WTC11 (cell line): ENCODE results near the gene ALDH9A1. TPM values are rescaled to one million over a fixed set of nuclear protein-coding genes. Genes with fewer than 3 reads are reported as not detected.
A peak's percentile ranks its signal among the peaks of the same experiment; 100 is the strongest.

Experiments used
- ATF1 ChIP-seq: sonication (generic); formaldehyde crosslinking; IDR thresholded peaks from 2 replicates; pipeline ENCODE4 v1.8.1; 2023; ENCODE audit warnings: mild to moderate bottlenecking, moderate library complexity, missing genetic modification reagents
- E2F4 ChIP-seq: sonication (generic); formaldehyde crosslinking; IDR thresholded peaks from 2 replicates; pipeline ENCODE4 v1.8.1; 2022; ENCODE audit warnings: low read depth, mild to moderate bottlenecking, moderate library complexity, missing genetic modification reagents, borderline replicate concordance
- ELF4 ChIP-seq: sonication (generic); formaldehyde crosslinking; IDR thresholded peaks from 2 replicates; pipeline ENCODE4 v1.8.1; 2022; ENCODE audit warnings: low read depth, mild to moderate bottlenecking, moderate library complexity, missing genetic modification reagents
- ERG ChIP-seq: fragments of 250-450 bp; sonication (Bioruptor Pico); IDR thresholded peaks from 2 replicates; pipeline ENCODE4 v1.8.0; 2021; ENCODE audit warnings: mild to moderate bottlenecking
- FOXJ3 ChIP-seq: sonication (generic); formaldehyde crosslinking; IDR thresholded peaks from 2 replicates; pipeline ENCODE4 v1.9.0; 2021; ENCODE audit warnings: missing genetic modification reagents, mild to moderate bottlenecking, borderline replicate concordance
- IRF1 ChIP-seq: sonication (generic); formaldehyde crosslinking; IDR thresholded peaks from 2 replicates; pipeline ENCODE4 v1.8.0; 2023; ENCODE audit warnings: missing genetic modification reagents
- PRDM15 ChIP-seq: sonication (generic); formaldehyde crosslinking; IDR thresholded peaks from 2 replicates; pipeline ENCODE4 v1.8.0; 2022; ENCODE audit warnings: missing genetic modification reagents
- SP1 ChIP-seq: sonication (generic); formaldehyde crosslinking; conservative IDR thresholded peaks from 2 replicates; pipeline ENCODE4 v1.8.1; 2022; ENCODE audit warnings: missing genetic modification reagents
- TEAD1 ChIP-seq: sonication (generic); formaldehyde crosslinking; IDR thresholded peaks from 2 replicates; pipeline ENCODE4 v1.8.0; 2022; ENCODE audit warnings: mild to moderate bottlenecking, missing genetic modification reagents
- USF2 ChIP-seq: sonication (generic); formaldehyde crosslinking; IDR thresholded peaks from 2 replicates; pipeline ENCODE4 v1.8.1; 2023; ENCODE audit warnings: mild to moderate bottlenecking, missing genetic modification reagents, moderate library complexity
- ZNF219 ChIP-seq: sonication (generic); formaldehyde crosslinking; IDR thresholded peaks from 2 replicates; pipeline ENCODE4 v1.8.0; 2023; ENCODE audit warnings: missing genetic modification reagents, mild to moderate bottlenecking, borderline replicate concordance
- ZNF232 ChIP-seq: sonication (generic); formaldehyde crosslinking; IDR thresholded peaks from 2 replicates; pipeline ENCODE4 v1.8.0; 2022; ENCODE audit warnings: mild to moderate bottlenecking, missing genetic modification reagents
- ZNF281 ChIP-seq: sonication (generic); formaldehyde crosslinking; IDR thresholded peaks from 2 replicates; pipeline ENCODE4 v1.8.0; 2023; ENCODE audit warnings: mild to moderate bottlenecking, missing genetic modification reagents
- ZNF396 ChIP-seq: fragments of 250-450 bp; sonication (Bioruptor Pico); IDR thresholded peaks from 2 replicates; pipeline ENCODE4 v1.8.0; 2021; ENCODE audit warnings: mild to moderate bottlenecking, moderate library complexity, borderline replicate concordance
- ZNF532 ChIP-seq: fragments of 250-450 bp; sonication (Bioruptor Pico); IDR thresholded peaks from 2 replicates; pipeline ENCODE4 v1.9.0; 2021; ENCODE audit warnings: mild to moderate bottlenecking, borderline replicate concordance
- ZSCAN18 ChIP-seq: fragments of 250-450 bp; sonication (Bioruptor Pico); IDR thresholded peaks from 2 replicates; pipeline ENCODE4 v2.1.2; 2022; ENCODE audit warnings: mild to moderate bottlenecking, moderate library complexity
- total RNA-seq: library from RNA; stranded (reverse); gene quantifications from 3 replicates; pipeline ENCODE4 v1.2.3, GENCODE V29; 2021
- TF ChIP-seq, protein P1 (sequence below): sonication (generic); formaldehyde crosslinking; conservative IDR thresholded peaks from 2 replicates; pipeline ENCODE4 v1.8.1; 2022; ENCODE audit warnings: mild to moderate bottlenecking, missing genetic modification reagents
- TF ChIP-seq, protein P2 (sequence below): sonication (generic); formaldehyde crosslinking; IDR thresholded peaks from 2 replicates; pipeline ENCODE4 v1.8.1; 2022; ENCODE audit warnings: low read depth, missing genetic modification reagents, borderline replicate concordance

ALDH9A1 gene
- total RNA-seq, 1 experiment from 2014 or later = 51.9 TPM

- TF ChIP-seq FOXJ3 (CRISPR knock-in tag) (no peak), E2F4 (peak; percentile 62; the same call in 1 of the 2 replicates), IRF1 (CRISPR knock-in tag) (no peak), ATF1 (CRISPR knock-in tag) (no peak), ZNF281 (no peak), ZSCAN18 (no peak), TEAD1 (CRISPR knock-in tag) (0 out of 2 replicates have a peak, but pooled peaks have one; percentile 16), USF2 (CRISPR knock-in tag) (no peak), ELF4 (CRISPR knock-in tag) (no peak), ERG (CRISPR knock-in tag) (no peak), PRDM15 (no peak), ZNF219 (CRISPR knock-in tag) (no peak), SP1 (peak; percentile 82), ZNF396 (no peak), ZNF232 (no peak), ZNF532 (CRISPR knock-in tag) (no peak)
- TF ChIP-seq, protein P1, sequence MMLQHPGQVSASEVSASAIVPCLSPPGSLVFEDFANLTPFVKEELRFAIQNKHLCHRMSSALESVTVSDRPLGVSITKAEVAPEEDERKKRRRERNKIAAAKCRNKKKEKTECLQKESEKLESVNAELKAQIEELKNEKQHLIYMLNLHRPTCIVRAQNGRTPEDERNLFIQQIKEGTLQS = no peak
- TF ChIP-seq, protein P2, sequence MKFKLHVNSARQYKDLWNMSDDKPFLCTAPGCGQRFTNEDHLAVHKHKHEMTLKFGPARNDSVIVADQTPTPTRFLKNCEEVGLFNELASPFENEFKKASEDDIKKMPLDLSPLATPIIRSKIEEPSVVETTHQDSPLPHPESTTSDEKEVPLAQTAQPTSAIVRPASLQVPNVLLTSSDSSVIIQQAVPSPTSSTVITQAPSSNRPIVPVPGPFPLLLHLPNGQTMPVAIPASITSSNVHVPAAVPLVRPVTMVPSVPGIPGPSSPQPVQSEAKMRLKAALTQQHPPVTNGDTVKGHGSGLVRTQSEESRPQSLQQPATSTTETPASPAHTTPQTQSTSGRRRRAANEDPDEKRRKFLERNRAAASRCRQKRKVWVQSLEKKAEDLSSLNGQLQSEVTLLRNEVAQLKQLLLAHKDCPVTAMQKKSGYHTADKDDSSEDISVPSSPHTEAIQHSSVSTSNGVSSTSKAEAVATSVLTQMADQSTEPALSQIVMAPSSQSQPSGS (CRISPR knock-in tag) = no peak
Measured at GRCh38 chr1:165697881-165698760, at the start of gene ALDH9A1 (continued).
